ENCODE data around the gene DNAJB8.

Gene DNAJB8

DNA sequence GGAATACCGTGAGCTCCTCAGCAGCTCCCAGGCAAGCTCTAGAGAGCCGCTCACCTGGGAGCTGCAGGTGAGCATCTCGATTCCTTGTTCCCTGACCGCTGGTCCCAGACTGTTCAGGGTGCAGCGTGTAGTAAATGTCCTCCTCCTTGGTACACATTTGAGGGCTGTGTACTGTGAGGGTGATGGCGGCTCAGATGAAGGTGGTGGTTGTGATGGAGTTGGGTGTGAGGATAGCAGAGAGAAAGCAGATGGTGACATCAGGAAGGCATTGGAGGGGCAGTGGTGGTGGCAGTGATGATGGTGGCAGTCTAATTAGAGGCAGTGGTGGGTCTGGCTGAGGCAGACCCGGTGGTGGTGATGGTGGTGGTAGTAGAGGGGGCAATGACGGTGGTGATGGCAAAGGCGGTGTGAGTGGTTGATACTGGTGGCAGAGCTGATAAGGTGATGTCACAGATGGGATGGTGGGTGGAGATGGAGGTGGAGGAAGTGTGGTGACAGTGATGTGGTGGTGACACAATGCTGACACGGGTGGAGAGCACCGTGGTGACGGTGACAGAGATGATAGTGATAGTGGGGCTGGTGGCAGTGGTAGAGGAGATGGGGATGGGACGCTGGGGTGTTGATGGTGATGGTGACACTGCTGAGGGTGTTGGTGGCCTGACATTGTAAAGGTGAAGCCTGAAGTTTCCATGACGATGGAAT is at the start of gene DNAJB8:
DNAJB8 (minus strand) TSS at position 51 of the 702 bp plus-strand sequence. CDS start 3,645 bp downstream, outside the sequence.
- no peak for DNase-seq (ENCODE audit: low read depth in 2 of 2)

DNA sequence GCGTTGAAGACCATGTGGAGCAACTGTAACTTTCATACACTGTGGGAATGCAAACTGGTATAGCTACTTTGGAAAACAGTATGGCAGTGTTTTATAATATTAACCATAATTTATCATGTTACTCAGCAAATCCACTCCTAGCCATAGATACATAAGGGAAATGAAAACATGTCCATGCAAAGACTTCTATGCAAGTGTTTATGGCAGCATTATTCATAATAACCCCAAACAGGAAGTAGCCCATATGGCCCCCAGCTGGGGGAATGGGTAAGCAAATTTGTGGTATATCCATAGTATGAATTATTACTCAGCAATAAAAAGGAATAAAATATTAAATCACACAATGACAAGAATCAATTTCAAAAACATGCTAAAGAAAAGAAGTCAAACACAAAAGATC is 49.3 kb upstream of the DNAJB8 start:
- DNase-seq (ENCODE audit: low read depth in 2 of 2): no peak

DNA sequence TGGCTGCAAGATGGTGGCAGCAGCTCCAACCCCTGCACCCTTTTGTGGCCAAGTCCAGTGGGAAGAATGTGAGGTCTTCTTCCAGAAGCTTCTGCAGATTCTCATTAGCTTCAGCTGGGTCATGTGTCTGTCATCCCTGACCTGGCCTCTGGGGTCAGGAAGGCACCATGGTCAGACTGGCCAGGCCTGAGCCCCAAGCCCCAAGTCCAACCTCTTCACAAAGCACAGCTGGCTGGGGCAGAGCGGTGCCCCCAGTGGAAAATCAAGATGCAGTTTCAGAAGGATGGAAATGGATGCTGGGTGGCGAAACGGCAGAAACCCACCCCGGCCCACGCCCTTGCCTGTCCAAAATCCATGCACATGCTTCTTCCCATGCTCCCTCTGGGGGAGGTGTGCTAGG is 42.2 kb upstream of the DNAJB8 start:
- no peak for DNase-seq (ENCODE audit: low read depth in 2 of 2)

DNA sequence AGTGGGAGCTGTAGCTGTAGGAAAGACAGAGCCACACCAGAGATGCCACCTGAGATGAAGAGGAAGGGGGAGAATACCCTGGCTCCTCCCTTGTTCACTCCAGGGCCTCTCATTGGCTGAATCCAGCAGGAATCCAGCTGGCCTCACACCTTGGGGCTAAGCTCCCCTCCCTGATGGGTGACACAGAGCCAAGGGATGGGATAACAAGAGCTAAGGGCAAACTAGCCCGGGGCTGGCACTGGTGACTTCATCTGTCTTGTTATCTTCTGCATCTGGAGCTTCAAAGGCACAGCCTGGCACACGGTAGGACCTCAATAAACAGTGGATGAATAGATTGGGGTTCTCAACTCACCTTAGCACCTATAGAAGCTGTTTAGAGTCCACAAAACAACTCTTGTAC is 40.1 kb upstream of the DNAJB8 start:
- DNase-seq (ENCODE audit: low read depth in 2 of 2): no peak

DNA sequence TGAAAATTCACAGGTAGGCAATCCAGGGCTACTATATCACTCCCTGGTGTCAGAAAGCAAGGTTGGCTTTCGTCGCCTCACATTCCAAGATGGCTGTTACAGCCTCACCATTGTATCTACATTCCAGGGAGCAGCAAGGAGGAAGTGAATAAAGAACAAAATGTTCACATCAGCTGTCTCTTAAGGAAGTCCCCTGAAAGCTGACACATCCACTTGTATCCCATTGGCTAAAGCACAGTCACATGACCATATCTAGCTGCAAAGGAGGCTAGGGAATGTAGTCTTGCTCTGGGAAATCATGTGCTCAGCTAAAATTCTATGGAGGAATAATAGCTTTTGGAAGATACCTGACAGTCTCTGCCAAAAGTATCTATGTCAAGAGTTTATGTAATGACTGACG is 39.1 kb upstream of the DNAJB8 start:
- DNase-seq (ENCODE audit: low read depth in 2 of 2): no peak

DNA sequence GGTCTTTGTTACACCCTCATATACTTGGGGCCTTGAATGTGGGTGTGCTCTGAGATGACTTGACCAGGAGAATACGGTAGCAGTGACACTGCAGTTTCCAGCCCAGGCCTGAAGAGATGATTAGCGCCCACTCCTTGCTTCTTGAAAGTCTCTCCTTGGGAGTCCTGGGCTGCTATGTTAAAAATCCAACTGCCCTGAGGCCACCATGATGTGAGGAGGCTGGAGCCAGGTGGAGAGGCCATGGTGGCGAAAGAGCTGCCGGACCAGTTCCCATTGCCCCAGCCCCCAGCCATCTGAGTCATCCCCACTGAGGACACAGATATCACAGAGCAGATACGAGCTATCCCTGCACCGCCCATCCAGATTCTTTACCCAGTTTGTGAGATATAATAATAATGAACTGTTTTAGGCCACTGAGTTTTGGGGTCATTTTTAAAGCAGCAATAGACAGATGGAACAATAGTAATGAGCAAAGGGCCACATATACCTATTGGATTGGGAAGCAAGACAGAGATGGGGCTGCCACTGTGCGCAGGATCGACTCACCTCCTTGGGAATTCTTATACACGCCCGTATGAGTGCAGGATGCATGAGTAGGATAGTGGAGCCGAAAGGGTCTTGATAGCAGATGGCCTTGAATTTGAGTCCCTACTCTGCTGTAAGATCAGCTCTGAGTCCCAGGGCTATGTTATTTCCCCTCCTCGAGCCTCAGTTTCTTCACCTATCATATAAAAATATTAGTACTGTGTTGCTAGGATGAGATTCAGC is 38.5 kb upstream of the DNAJB8 start:
- DNase-seq (ENCODE audit: low read depth in 2 of 2): no peak

DNA sequence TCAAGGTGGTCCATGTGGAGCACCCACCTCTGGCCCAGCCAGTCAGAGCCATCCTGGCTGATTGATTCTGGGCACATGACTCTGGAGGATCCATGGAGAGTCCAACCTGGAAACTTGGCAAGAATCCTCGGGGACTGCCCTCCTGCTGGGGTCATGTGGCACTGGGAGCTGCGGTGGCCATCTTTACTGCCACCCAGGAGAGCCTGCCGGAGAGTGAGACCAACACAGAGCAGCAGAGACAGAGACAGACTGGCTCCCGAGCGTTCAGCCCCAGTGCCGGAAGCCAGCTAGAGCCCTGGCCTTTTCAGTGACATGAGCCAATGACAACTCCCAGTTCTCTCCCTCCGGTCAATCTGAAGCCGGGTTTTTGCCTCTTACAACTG is 37.8 kb upstream of the DNAJB8 start:
- no peak for DNase-seq (ENCODE audit: low read depth in 2 of 2)

DNA sequence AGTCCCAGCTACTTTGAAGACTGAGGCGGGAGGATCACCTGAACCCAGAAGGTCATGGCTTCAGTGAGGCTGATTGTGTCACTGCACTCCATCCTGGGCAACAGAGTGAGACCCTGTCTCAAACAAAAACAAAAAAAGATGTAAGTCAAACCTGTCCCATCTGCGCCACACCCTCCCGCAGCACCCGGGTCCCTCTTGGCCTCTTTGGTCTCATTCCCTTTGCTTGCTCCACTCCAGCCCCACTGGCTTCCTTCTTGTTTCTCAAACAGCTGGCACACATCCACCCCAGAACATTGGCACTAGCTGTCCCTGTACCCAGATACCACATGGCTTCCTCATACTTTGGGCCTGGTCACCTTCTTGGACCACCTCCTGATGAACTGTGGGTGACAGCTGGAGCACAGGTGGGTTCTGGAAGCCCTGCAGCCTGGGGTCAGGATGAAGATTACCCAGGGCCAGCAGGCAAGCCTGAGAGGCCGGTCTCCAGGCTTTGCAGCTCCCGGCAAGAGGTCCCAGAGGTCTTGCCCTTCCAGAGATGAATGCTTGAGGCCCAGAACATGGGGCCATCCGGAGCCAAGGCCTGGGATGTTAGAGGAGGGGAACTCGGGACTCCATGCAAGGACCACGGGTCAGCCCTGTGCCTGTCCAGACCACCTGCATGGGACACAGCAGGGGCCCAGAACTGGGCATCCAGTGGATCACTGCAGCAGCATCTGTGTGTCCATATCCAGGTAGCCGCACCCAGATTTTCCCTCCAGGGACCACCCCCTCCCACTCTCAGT is 37.3 kb upstream of the DNAJB8 start:
- no peak for DNase-seq (ENCODE audit: low read depth in 2 of 2)

DNA sequence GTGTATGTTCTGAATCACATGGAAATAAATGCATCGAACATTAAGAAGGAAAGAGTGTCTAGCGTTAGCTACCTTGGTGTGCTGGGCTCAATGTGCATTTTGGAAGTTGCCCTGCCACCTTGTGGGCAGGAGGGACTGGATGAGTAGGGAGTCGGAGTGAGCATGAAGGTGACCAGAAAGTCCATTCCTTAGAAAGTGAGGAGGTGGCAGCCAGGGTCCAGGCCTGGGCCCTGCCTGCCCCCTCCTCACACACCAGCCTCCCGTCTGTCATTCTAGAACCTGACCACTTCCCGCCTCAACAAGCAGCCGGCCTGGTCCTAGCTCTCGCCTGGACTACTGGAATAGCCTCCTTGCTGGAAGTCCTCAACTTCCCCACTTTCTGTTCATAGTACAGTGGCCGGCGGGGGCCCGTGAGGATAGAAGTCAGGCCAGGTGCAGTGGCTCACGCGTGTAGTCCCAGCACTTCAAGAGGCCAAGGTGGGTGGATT is 36.5 kb upstream of the DNAJB8 start:
- no peak for DNase-seq (ENCODE audit: low read depth in 2 of 2)

DNA sequence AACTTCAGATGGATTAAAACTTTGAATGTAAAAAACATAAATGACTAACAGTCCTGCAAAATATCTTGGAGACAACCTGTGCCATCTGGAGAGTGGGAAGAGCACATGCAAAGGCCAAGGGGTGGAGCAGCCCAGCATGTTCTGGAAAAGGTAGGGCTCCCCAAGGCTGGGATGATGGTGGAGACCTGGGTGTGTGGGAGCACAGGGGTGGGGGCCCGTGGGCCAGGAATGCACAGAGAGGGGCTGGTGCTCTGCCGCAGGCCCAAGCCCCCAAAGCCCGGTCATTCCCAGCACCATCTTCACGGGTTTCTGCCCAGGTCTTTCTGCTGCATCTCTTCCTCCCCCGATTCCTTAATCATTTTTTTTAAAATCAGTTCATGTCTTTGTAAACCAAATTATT is 36.0 kb upstream of the DNAJB8 start:
- DNase-seq (ENCODE audit: low read depth in 2 of 2): no peak

DNA sequence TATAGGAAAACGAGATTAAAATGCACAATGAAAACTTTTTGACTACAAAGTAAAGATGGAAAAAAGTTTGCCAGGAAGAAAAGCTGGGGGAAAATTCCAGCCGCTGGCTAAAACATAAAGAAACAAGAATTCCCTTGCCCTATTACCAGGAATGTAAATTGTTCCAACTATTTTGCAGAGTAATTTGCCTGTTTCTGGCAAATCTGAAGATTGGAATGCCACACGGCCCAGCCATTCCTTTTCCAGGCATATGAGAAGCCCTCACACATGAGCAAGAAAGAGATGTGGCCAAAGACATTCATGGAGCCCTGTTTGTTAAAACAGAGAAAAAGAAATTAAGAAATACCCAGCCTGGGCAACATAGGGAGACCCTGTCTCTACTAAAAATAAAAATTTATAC is 34.7 kb upstream of the DNAJB8 start:
- no peak for DNase-seq (ENCODE audit: low read depth in 2 of 2)

DNA sequence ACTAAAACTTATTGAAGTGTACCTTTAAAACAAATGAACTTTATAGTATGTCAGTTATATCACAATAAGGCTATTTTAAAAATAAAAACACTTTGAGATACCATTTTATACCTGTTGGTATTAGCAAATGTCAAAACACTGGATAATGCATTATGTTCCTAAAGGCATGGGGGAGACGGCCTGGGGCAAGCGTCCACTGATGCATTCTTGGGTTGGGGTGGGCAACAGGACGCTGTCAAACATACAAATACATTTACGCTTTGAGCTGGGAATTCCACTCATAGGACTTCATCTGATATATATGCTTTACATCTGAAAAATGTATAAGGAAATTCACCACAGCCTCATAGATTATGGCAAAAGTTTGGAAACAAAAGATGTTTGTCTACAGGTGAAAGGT is 33.9 kb upstream of the DNAJB8 start:
- DNase-seq (ENCODE audit: low read depth in 2 of 2): no peak

DNA sequence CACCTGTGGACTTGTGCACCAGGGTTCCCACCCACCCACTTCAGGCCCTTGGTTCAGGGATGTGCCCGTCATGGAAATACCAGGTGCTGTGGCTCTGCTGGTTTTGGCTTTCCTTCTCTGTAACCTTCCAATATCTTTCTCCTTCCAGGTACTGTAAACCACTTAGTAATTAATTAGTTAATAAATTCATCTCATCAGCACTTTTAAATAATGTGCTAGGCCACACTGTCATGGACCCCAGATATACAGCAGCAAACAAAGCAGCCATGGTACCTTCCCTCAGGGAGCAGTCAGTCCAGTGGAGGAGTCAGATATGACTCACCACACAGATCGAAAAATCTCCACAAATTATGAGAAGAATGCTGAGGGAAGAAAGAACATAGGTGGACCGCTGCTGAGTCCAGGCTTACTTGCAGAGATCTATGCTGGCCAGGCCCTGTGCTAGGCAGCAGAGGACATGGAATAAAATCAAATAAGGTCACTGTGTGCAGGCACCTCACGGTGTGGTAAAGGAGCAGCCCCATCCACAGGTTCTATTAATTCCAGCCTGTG is 33.1 kb upstream of the DNAJB8 start:
- DNase-seq (ENCODE audit: low read depth in 2 of 2): no peak

DNA sequence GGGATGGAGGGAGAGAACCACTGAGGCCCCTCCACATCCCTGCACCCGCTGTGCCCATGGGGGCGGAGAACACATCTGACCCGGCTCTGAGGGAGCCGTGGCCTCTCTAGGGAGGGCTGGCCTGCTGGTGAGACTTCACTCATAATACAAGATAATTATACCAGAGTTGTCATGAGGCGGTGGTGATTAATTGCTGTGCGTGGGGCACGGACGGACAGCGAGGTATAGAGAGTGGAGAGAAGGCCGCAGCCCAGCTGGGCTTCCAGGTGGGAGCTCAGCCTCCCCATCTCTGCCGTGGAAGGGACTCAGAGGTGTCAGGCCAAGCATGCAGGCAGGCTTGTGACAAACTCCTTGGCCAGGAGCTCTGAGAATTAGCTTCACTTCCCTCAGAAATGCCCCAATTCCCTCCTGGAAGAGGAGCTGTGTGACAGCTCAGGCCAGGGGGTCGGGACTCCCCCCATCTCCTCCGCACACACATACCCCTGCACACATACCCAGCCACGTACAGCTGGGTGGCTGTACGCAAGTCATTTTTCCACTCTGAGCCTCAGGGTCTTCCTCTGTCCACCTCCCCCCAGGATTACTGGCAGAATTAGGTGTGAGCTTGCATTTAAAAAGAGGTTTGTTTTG is 32.3 kb upstream of the DNAJB8 start:
- DNase-seq (ENCODE audit: low read depth in 2 of 2): no peak

DNA sequence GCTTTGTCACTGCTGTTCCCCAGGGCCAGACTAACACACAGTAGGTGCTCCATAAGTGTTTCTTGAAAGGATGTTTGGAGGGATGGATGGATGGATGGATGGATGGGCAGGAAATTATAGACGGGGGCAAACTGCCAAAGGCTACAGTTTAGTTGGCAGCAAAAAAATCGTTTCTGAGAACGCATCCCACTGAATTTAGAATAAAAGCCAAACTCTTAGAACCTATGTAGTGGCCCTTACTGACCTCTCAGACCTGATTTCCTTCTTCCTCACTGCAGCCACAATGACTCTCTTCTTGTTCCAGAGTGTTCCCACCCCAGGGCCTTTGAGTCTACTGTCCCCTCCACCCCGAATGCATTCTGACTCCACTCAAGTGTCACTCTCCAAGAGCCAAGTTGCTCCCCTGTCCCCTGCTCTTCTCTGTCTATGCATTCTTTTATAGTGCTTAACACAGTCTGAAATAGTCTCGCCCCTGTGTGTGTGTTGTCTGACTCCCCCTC is 31.5 kb upstream of the DNAJB8 start:
- no peak for DNase-seq (ENCODE audit: low read depth in 2 of 2)

DNA sequence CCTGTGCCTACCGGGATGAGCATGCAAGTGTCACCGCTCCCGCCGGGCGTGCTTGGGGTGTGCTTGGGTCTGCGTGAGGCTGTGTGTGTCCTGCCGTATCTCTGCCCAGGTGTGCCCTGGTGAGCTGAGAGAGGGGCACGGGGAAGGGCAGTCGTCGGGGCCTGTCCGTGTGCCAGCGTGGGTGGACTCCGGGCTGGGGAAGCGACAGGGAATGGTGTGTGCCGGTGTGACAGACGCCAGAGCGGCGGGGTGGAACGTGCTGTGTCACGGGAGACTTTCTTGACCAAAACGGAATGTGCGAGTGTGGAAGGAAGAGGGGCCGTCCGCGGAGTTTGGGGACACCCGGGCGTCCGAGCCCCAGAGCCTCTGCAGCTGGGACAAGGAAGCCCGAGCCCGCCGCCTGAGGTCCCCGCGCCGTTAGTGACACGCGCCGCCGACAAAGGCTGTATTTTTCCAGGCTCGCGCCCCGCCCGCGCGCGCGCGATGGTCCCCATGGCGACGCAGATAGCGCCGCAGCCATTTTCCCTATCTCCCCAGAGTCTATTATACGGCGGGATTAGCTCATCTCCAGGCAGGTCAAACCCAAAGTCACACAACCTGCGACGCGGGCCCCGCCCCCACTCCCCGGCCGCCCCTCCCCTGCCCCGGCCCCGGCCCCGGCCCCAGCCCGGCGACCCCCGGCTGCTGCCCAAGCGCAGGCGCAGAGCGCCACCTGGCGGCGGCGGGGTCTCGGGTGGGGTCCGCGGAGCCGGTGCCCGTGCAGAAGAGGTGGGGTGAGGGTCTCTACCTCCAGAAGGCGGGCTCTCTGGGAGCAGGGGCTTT is 30.8 kb upstream of the DNAJB8 start:
- peak; percentile 28 to 62 for DNase-seq (ENCODE audit: low read depth in 2 of 2)

DNA sequence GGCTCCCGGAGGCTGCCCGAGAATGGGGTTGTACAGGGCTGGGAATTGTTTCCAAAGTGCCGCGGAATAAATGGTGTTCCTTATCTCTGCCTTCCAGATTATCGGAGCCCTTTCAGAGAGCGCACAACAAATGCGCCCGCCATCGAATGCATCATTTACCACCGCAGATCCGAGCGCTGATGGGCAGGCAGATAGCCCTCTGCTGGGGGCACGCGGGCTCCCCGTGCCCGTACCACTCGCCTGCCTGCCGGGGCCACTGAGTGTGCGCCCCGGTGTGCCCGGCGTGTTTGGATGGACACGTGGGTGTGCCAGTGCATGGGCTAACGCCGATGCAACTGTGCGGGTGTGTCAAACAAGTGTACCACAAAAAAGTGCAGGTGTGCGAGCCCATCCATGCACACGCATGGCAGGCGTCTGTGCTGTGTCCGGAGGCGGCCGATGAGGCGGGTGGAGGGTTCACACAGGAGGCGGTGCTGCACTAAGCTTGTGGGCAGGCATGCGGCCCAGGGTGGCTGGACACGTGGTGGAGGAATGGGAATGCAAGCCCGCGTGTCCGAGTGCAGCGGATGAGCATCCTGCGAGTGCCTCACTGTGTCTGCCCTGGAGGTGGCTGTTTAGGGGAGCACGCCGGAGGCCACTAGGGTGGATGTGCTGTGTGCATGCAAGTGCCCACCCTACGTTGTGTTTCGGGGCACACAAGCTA is 30.1 kb upstream of the DNAJB8 start:
- no peak for DNase-seq (ENCODE audit: low read depth in 2 of 2)

DNA sequence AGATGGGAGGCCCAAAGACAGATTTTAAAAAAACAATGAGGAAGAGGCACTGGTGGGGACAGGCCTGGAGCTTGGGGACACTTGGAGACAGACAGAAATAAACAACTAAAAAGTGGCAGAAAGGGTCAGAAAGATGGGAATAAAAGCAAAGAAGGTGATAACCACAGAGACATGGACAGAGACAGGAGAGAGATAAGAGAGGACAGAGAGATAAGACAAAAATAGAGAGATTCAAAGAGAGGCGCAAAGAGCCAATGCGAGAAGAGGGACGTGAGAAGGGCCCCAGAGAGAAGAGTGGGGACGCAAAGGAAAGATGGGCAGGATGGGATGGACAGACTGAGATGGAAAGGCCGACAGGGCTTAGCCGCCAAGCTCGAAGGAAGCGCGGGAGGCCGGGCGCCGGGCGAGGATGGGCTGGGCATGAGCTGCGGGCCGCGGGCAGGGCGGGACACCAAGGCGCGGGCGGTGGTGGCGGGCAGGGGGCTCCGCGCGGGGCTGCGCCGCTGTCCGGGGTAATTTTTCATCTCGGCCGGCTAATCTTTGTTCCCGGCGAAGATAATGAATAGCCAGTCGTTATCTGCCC is 29.4 kb upstream of the DNAJB8 start:
- DNase-seq (ENCODE audit: low read depth in 2 of 2): no peak

DNA sequence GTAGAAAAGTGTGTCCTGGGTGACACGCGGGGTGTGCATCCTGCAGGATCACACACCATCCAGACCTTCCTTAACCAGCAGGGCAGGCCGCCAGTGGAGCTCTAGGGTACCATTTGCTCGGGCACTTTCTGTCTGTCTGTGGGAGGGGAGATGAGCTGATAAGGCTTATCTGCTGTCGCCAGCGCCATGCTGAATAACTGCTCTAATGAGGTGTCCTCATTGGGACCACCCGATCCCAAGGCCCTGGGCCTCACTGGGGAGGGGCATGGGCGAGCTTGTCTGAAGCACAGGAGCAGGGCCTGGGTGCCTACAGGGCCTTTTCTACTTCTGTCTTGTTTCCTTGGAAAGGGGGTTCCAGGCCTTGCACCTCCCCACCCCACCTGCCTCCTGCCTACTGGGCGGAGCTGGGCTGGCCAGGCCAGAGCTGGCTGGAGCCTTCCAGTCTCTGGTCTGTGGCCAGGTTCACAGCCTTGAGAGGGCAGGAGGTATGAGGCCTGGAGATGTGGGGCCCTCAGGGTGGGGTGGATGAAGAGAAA is 28.8 kb upstream of the DNAJB8 start:
- DNase-seq (ENCODE audit: low read depth in 2 of 2): no peak

DNA sequence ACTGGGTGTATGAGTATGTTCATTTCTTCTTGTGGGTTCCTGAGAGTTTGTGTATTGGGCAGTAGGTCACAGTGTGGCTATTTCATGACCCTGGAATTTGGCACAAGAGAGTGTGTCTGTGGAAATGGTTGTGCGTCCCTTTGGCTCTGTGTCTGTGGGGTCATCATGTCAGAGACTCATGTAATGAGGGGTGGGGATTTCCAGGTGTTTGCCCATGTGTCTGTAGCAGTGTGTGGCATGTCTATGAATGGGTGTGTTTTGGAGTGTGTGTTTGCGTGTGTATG is 27.6 kb upstream of the DNAJB8 start:
- DNase-seq (ENCODE audit: low read depth in 2 of 2): no peak
